DMS 273 (cell line): ENCODE results near the gene MBLAC2.
A peak's percentile ranks its signal among the peaks of the same experiment; 100 is the strongest.

Experiments
- DNase-seq: peaks from one replicate; lab custom pipeline; 2025; ENCODE audit not compliant: unreplicated experiment; lab: John Stamatoyannopoulos, UW

Gene MBLAC2

DNA sequence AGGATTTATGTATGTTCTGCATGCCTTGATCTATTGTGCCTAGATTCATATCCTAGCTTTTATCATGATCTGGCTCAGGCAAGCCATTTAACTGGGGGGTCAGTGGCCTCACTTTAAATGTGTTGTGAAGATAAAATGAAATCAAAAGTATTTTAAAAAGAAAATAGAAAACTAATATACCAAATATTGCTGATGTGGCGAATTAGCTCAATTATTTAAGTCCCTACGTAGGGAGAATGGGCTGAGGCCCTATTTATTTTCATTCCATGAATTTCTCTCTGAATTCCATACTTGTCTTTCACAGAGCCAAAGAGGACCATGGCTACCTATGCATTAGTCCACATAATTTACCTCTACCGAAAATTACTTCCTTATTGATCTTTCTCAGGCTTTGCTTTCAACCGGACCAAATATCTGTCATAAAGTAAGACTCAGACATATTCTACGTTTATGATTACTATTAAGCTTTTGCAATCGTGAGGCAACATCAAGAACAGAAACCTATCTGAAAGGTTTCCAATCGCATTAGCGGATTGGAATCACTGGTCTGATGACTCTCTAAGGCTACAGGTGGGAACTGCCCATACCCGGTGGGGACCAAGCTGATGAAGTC, 1.7 kb downstream of the MBLAC2 start:
- DNase-seq, result no peak

DNA sequence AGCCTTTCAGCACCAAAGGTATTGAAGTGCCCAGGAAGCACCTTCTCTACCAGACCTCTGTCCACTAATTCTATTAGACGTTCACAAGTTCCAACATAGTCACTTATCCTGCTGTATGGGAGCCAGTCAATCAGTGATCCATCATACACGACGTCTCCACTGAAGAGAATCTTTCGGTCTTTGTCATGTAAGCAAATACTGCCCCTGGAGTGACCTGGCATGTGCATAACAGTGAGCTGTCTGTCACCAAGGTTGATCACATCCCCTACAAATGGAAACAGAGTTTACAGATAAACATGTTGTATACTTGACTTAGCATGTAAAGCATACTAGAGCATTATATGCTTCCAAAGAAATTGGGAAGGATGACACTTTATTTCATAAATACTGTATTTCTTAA, 13.3 kb downstream of the MBLAC2 start:
- DNase-seq, result no peak

DNA sequence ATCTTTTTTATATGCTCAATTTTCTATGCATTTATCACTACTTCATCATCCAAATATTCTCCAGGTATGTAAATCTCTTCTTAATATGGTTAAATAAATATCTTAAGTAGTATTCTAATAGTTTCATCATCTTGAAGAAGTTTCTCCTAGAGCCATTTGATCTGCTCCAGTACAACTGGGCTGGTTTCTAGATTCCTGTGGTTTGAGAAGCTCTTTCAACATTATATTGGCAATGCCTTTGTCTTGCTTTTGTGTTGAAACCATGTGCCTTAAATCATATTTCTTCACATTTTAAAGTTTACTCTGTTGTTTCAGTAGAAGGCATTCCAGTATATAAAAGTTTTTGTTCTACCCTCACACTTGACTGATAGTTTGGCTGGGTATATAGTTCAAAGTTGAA, 27.6 kb downstream of the MBLAC2 start:
- no peak for DNase-seq

DNA sequence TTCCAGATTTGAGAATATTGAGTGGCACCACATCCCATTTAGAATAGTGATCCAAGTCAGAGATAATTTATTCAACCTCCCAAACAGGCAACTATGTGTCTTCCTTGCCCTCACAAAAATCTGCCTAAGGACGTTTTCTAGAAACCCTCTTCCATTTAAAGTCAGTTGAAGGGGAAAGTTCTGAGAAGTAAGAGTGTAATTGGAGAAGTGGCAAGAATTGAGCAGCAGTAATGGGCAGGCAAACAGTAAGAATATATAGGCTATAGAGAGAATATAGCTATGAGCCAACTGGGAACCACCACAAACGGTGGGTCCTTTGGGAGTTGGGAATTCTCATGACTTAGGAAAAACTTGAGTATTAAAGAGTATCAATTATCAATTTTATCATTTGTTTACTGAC, 33.9 kb downstream of the MBLAC2 start:
- no peak for DNase-seq

DNA sequence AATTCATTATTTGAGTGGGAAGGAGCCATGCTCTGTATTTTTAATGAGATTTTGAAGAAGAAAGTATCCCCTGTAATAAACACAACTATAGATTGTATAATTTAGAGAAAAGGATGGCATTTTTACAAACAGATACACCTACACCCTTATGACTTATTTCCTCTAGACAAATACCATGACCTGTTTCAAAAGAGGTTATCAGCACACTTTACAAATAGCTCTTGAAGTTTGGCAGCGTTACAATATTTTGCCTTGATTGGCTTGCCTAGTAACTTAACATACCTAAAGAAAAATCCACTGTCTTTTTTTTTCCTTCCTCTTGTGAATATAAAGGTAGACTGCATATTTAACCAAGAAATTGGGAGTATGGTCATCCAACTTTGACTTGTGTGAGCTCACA, 36.5 kb downstream of the MBLAC2 start:
- DNase-seq, result peak; percentile 24

DNA sequence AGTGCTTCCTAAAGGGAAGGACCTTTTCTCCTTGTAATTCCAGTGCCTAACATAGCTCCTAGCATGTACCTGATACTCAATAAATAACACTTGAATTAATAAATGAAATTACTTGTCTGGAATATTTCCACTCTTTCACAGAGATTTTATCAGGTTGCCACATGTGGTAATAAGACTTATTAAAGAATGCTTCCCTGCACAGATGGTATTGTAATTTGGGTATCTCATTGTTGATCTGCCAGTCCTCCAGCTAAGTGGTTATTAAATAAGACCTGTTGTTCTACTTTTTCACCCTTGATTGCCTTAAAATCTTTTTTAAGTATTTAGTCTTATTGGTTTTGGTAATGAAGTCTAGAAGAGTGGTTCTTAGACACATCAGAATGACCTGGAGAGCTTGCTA, 36.9 kb downstream of the MBLAC2 start:
- DNase-seq, result peak; percentile 28

DNA sequence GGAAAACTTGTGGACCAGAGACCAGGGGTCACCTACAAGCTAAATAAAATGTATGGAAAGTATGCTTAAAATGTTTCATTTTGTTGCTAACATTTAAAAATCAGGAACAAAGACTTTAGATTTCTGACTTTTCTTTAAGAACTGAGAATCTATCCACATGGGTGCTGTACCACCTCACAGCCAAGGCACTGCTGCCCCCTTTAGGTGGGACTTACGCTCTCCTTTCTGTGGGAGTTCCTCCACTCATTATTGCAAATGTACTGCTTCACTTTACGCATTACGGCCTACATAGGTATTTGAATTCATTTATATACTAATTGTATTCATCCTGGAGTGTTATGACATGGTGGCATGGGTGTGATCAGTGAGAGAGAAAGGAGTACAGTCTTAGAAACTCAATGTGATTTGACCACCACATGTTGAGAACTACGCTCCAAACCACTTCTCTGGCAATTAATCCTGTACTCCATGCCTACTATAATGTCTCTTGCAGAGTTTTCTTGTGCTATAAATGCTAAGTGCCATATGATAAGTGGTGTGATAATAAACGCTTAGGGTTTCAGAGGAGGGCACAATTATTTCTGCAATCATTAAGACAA, 40.4 kb downstream of the MBLAC2 start:
- DNase-seq, result peak; percentile 71

DNA sequence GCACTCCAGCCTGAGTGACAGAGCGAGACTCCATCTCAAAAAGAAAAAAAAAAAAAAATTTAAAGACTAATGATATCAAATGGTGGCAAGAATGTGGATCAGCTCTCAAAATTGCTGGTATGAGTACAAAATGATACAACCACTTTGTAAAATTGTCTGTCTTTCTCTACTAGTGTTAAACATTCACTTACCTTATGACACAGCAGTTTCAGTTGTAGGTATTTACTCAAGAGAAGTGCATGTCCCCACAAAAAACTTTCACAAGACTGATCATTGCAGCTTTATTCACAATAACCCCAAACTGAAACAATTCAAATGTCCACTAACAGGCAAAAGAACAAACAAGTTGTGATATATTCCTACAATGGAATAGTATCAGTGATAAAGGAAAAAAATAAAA, 50.3 kb downstream of the MBLAC2 start:
- DNase-seq, result no peak

DNA sequence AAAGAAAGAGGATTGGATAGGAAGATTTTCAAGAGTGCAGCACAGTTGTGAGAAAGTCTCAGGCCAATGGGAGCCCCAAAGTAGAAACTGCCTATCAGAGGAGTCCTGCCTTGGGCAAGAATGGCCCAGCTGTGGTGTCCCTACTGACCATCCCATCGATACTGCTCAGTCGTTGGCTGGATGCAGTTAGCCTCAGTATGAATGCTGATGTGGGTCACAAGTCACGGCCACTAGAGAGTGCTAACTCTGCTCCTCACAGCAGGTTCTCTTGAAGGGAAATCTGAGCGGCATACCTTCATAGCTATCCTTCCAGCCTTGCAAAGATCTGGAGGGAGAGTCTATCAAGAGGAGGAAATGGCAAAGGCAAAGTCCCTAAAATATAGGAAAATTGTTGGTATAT, 53.4 kb downstream of the MBLAC2 start:
- DNase-seq, result peak; percentile 13

DNA sequence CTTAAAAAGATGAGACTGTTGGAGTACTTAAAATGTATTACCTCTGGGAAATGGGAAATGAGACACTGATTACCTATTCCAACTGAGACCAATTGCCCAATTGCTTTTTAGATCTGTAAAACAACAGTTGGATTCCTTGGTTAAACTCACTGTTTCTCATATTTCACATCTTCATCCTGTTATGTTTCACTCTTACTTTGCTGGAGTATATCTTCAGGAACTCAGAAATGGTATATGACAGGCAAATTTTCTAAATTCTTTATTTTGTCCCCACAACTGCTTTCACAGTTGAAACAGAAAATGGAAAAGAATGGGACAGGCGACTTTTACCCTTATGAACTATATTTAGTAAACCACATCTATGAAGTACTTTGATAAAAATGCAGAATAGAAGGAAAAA, 56.4 kb downstream of the MBLAC2 start:
- no peak for DNase-seq

DNA sequence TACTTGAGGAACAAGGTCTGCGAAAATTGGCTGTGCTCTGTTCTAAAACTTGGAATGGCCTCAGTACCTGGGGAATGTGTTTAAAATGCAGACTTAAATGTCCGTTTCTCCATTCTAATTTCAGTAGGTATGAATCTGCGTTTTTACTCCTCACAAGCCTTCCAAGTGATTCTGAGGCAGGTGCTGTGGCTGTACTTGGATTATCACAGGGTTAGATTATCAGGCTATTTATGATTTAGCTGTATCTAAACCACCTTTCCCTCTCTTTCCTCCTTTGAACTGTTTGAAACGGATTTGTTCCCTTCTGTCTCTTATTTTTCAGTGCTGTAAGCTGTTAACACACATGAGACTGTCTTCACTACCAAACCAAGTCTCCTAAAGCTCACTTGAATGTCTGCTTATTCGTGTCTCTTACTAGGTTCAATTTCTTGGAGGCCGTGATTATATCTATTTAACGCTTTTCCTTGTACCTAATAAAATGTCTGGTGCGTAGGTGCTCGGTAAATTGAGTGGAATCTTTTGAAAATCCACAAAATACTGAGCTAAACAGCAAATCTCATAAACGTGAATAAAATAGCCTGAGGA, 64.3 kb downstream of the MBLAC2 start:
- peak; percentile 58 for DNase-seq

DNA sequence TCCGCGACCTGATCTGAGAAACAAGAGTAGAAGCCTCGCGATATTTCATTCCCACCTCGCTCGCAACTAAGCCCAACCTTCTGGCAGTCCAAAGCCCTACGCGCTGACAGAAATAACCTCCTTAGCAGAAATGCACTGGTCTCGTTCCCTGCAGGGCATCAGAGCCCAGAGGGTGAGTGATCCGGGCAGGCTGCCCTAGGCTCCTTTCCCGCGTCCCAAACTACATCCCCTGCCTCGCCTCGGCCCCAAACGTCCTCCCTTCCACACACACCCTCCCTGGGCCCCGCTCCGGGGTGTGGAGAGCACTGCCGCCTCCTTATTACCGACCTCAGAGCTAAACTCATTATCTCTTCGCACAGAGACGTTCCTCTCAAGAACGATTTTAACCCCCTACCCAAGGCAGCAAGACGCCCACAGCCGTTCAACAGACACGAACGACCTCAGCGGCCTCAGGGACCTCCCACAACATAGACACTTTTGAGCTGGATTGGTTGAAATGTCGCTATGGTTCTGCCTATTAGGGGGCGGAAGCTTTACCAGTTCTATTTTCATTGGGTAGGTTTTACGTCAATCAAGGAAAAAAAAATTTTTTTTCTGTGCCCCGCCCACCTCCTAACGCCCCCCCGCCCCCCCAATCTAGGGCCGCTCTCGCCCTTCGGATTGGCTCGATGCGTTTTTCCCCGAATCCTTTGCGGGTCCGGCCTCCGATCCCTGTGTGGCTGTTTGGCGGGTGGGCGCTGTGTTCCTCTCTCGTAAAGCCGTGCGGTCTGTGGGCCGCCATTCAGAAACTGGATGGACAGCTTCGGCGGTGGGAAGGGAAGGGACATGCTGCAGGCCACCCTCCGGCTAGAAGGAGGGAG, 65.0 kb downstream of the MBLAC2 start, which contains the start of gene CETN3:
Gene CETN3, minus strand, starts transcription at position 439 of the 860 bp plus-strand sequence. Its CDS starts 95 bp downstream, at position 344.
- peak; percentile 98 for DNase-seq

DNA sequence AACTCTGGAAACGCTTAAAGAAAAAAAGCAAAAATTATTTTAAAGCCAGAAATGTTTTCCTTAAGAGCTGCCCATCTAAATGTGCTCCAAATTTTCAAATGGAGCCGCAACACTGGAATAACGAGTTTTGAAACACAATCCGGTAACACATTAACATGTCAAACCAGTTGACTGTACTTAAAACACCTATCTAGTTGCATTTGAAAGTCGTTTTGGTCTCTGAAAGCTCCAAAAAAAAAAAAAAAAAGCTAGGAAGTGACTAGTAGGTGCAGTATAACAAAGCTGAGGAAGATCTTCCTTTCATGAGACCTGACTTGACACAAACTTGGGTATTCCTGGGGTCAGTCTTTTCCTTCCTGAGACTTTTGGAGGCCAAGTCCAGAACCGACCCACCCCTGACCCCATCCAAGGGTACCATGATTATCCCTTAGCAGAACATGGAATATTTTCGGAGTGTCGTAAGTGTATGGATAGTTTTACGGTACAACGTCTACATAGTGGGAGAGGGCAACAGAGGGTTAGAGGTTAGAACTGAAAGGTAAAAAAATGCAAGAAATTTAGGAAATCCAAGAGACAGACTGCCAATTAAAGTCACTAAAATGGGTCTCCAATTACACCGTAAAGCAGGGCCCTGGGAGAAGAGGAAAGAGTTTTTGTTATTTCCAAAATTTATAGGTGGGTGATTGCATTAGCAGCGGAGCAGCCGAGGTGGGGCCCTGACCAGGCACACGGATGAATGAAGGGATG, 65.8 kb downstream of the MBLAC2 start:
- peak; percentile 60 for DNase-seq
